ENCODE results near the gene ERBIN. TPM values are rescaled to one million over a fixed set of nuclear protein-coding genes. Genes with fewer than 3 reads are reported as not detected.

Gene ERBIN
- total and polyA plus RNA-seq, 2 experiments from 2014 or later = 46.4 to 112 TPM

- no peak for DNase-seq
- H4K20me1 ChIP-seq (ENCODE audit: insufficient read depth) = peaks cover 23% of the 10 kb centered on the region
- H3K4me2 ChIP-seq (ENCODE audit: unreplicated experiment) = peak overlapping the region; percentile 91
- peaks cover 25% of the 10 kb centered on the region for H3K4me1 ChIP-seq (ENCODE audit: insufficient read depth)
- H3K79me2 ChIP-seq (ENCODE audit: insufficient read depth) = peaks cover 81% of the 10 kb centered on the region
- no peak for TF ChIP-seq EZH2 (IDR thresholded peaks at IDR 0.05; ENCODE audit: insufficient read depth, poor library complexity, severe bottlenecking)
- no peak for TF ChIP-seq EZH2phosphoT487 (IDR thresholded peaks at IDR 0.05; ENCODE audit: insufficient read depth, low read depth)
- peak overlapping the region; percentile 98; the same call in 1 of the 2 replicates for H3K27ac ChIP-seq
- H3K4me3 ChIP-seq = peak overlapping the region; percentile 97
- H3K9me2 ChIP-seq (ENCODE audit: insufficient read depth) = no peaks in the 10 kb centered on the region
- in situ Hi-C loops (cut with MboI) = no loop called here
- H3K9ac ChIP-seq = peak overlapping the region; percentile 97
- H3K36me3 ChIP-seq (ENCODE audit: low read depth) = peaks cover 17% of the 10 kb centered on the region
- H3K27me3 ChIP-seq (replicated peaks; ENCODE audit: insufficient read depth) = no peaks in the 10 kb centered on the region
- H3F3A ChIP-seq (ENCODE audit: insufficient read depth) = peaks cover 49% of the 10 kb centered on the region
- 79 to 81% methylated on average over 3 of the region's 3 CpGs for WGBS, 2 experiments (ENCODE audit: low coverage in 1 of 2, low lambda C conversion rate in 2 of 2, missing lambda C conversion rate in 2 of 2)
- no peaks in the 10 kb centered on the region for H3K9me3 ChIP-seq (ENCODE audit: low read depth)
- no peak overlapping the region for H2AFZ ChIP-seq
These were observed 2.5 kb downstream of the ERBIN start for GRCh38 chr5:65928860-65929259.

GRCh38 chr5:65932676-65933075, 6.3 kb downstream of the ERBIN start:
- no peak overlapping the region for H3K4me3 ChIP-seq
- peaks cover 57% of the 10 kb centered on the region for H4K20me1 ChIP-seq (ENCODE audit: insufficient read depth)
- H3K27ac ChIP-seq = no peak overlapping the region
- peaks cover 100% of the 10 kb centered on the region for H3K79me2 ChIP-seq (ENCODE audit: insufficient read depth)
- in situ Hi-C loops (cut with MboI) = no loop called here
- 95 to 97% methylated on average over 4 of the region's 4 CpGs for WGBS, 2 experiments (ENCODE audit: low coverage in 1 of 2, low lambda C conversion rate in 2 of 2, missing lambda C conversion rate in 2 of 2)
- peaks cover 52% of the 10 kb centered on the region for H3F3A ChIP-seq (ENCODE audit: insufficient read depth)
- H3K4me2 ChIP-seq (ENCODE audit: unreplicated experiment) = no peak overlapping the region
- H3K27me3 ChIP-seq (replicated peaks; ENCODE audit: insufficient read depth) = no peaks in the 10 kb centered on the region
- DNase-seq = no peak
- peaks cover 46% of the 10 kb centered on the region for H3K4me1 ChIP-seq (ENCODE audit: insufficient read depth)
- H2AFZ ChIP-seq = no peak overlapping the region
- no peaks in the 10 kb centered on the region for H3K9me2 ChIP-seq (ENCODE audit: insufficient read depth)
- H3K9me3 ChIP-seq (ENCODE audit: low read depth) = no peaks in the 10 kb centered on the region
- H3K36me3 ChIP-seq (ENCODE audit: low read depth) = peaks cover 26% of the 10 kb centered on the region
- H3K9ac ChIP-seq = no peak overlapping the region
- TF ChIP-seq EZH2 (IDR thresholded peaks at IDR 0.05; ENCODE audit: insufficient read depth, poor library complexity, severe bottlenecking) (no peak), EZH2phosphoT487 (IDR thresholded peaks at IDR 0.05; ENCODE audit: insufficient read depth, low read depth) (no peak)

GRCh38 chr5:65933295-65933694, 6.9 kb downstream of the ERBIN start:
- Histone ChIP-seq H4K20me1 (ENCODE audit: insufficient read depth) (peaks cover 61% of the 10 kb centered on the region), H3K36me3 (ENCODE audit: low read depth) (peaks cover 26% of the 10 kb centered on the region), H3K4me3 (no peak overlapping the region), H3K9me2 (ENCODE audit: insufficient read depth) (no peaks in the 10 kb centered on the region), H3K27me3 (replicated peaks; ENCODE audit: insufficient read depth) (no peaks in the 10 kb centered on the region), H3K9ac (no peak overlapping the region), H3K4me2 (ENCODE audit: unreplicated experiment) (no peak overlapping the region), H3F3A (ENCODE audit: insufficient read depth) (peaks cover 49% of the 10 kb centered on the region), H3K4me1 (ENCODE audit: insufficient read depth) (peaks cover 46% of the 10 kb centered on the region), H3K27ac (no peak overlapping the region), H2AFZ (no peak overlapping the region), H3K79me2 (ENCODE audit: insufficient read depth) (peaks cover 100% of the 10 kb centered on the region), H3K9me3 (ENCODE audit: low read depth) (no peaks in the 10 kb centered on the region)
- no peak for DNase-seq
- 98 to 100% methylated on average over 2 of the region's 2 CpGs for WGBS, 2 experiments (ENCODE audit: low coverage in 1 of 2, low lambda C conversion rate in 2 of 2, missing lambda C conversion rate in 2 of 2)
- in situ Hi-C loops (cut with MboI) = no loop called here
- no peak for TF ChIP-seq EZH2 (IDR thresholded peaks at IDR 0.05; ENCODE audit: insufficient read depth, poor library complexity, severe bottlenecking)
- TF ChIP-seq EZH2phosphoT487 (IDR thresholded peaks at IDR 0.05; ENCODE audit: insufficient read depth, low read depth) = no peak

- Histone ChIP-seq H3K9me3 (ENCODE audit: low read depth) (no peaks in the 10 kb centered on the region), H3K4me1 (ENCODE audit: insufficient read depth) (peaks cover 28% of the 10 kb centered on the region), H3K4me2 (ENCODE audit: unreplicated experiment) (no peak overlapping the region), H3F3A (ENCODE audit: insufficient read depth) (peaks cover 43% of the 10 kb centered on the region), H3K27me3 (replicated peaks; ENCODE audit: insufficient read depth) (no peaks in the 10 kb centered on the region), H4K20me1 (ENCODE audit: insufficient read depth) (peaks cover 48% of the 10 kb centered on the region), H3K9ac (no peak overlapping the region), H3K4me3 (no peak overlapping the region), H2AFZ (no peak overlapping the region), H3K9me2 (ENCODE audit: insufficient read depth) (no peaks in the 10 kb centered on the region), H3K79me2 (ENCODE audit: insufficient read depth) (peaks cover 90% of the 10 kb centered on the region), H3K36me3 (ENCODE audit: low read depth) (peaks cover 9% of the 10 kb centered on the region; the same call in 1 of the 2 replicates), H3K27ac (no peak overlapping the region)
- in situ Hi-C loops (cut with MboI) = no loop called here
- DNase-seq = no peak
- TF ChIP-seq EZH2phosphoT487 (IDR thresholded peaks at IDR 0.05; ENCODE audit: insufficient read depth, low read depth) (no peak), EZH2 (IDR thresholded peaks at IDR 0.05; ENCODE audit: insufficient read depth, poor library complexity, severe bottlenecking) (no peak)
- WGBS, 2 experiments (ENCODE audit: low coverage in 1 of 2, low lambda C conversion rate in 2 of 2, missing lambda C conversion rate in 2 of 2) = 98% methylated on average over 5 of the region's 5 CpGs
These were observed 11.9 kb downstream of the ERBIN start for GRCh38 chr5:65938256-65938655.

GRCh38 chr5:65943771-65944170, 17.4 kb downstream of the ERBIN start:
- Histone ChIP-seq H3K9ac (no peak overlapping the region), H3K36me3 (ENCODE audit: low read depth) (peaks cover 6% of the 10 kb centered on the region; the same call in 1 of the 2 replicates), H3K4me3 (no peak overlapping the region), H4K20me1 (ENCODE audit: insufficient read depth) (peaks cover 40% of the 10 kb centered on the region), H3K9me2 (ENCODE audit: insufficient read depth) (no peaks in the 10 kb centered on the region), H3K27ac (no peak overlapping the region), H3K4me1 (ENCODE audit: insufficient read depth) (peaks cover 19% of the 10 kb centered on the region), H3K9me3 (ENCODE audit: low read depth) (no peaks in the 10 kb centered on the region), H3K4me2 (ENCODE audit: unreplicated experiment) (no peak overlapping the region), H3F3A (ENCODE audit: insufficient read depth) (peaks cover 53% of the 10 kb centered on the region), H3K79me2 (ENCODE audit: insufficient read depth) (peaks cover 90% of the 10 kb centered on the region), H3K27me3 (replicated peaks; ENCODE audit: insufficient read depth) (no peaks in the 10 kb centered on the region), H2AFZ (no peak overlapping the region)
- no peak for TF ChIP-seq EZH2 (IDR thresholded peaks at IDR 0.05; ENCODE audit: insufficient read depth, poor library complexity, severe bottlenecking)
- TF ChIP-seq EZH2phosphoT487 (IDR thresholded peaks at IDR 0.05; ENCODE audit: insufficient read depth, low read depth) = no peak
- DNase-seq = no peak
- 98% methylated on average over 5 of the region's 5 CpGs for WGBS, 2 experiments (ENCODE audit: low coverage in 1 of 2, low lambda C conversion rate in 2 of 2, missing lambda C conversion rate in 2 of 2)
- in situ Hi-C loops (cut with MboI) = no loop called here

Measured in GM23248 (cell line).